GM19452 (cell line): ENCODE results near the gene CLINT1.
"Not testable (repeated sequence)": the region's sequence is repeated elsewhere in the genome, so short reads cannot be mapped to it uniquely, and the experiment has no call there.

ENCODE experiments used
- ATAC-seq: cut with Tn5 transposase; IDR thresholded peaks from one replicate; pipeline ENCODE4 v1.9.1; 2021; ENCODE audit not compliant: unreplicated experiment

Gene CLINT1

DNA sequence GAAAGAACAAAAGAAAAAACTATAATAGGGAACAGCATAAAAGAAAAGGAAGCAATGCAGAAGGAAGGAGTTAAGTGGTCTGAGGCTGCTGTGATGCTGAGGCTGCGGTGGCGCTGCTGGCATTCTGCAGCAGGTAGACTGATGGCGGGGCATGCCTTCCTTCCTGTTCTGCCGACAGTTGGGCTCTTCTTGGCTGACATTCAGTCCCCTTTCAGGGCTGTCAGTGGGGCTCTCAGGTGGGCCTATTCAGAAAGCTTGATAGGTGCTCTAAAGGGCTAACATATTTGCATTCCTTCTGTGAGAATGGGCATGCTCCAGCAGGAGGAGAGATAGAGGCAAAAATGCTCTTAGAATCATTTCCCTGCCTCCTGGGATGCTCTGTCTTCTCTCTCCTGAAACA, 5.1 kb upstream of the CLINT1 start:
- ATAC-seq, result no peak

DNA sequence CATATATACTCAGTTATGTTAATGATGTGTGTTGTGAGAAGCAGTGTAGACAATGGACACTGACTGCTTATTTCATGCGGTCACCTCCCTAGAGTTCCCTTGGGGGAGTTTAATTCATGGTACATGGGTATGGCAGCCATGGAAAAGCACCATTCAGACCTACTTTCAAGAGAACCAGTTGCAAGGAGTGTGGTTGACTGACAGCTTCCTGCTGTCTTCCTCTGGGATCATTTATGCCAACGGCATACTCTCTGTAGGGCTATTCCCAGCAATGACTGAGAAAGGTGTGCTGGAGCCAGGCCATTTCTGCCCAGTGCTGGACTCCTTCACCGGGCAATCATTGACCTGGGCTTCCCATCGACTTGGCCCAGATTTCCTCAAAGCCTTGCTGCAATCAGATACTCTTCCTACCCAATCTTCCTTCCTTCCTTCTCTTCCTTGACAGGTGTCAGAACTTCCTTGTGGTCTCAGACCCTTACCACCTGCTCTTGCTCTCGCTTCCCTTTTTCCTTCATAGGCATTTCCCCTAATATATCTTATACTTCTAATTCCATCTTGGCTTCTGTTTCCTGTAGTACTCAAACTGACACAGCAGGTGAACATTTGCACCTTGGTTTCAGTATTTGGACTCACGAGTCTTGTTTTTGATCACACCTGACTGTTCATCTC, 3.4 kb upstream of the CLINT1 start:
- ATAC-seq, result no peak

DNA sequence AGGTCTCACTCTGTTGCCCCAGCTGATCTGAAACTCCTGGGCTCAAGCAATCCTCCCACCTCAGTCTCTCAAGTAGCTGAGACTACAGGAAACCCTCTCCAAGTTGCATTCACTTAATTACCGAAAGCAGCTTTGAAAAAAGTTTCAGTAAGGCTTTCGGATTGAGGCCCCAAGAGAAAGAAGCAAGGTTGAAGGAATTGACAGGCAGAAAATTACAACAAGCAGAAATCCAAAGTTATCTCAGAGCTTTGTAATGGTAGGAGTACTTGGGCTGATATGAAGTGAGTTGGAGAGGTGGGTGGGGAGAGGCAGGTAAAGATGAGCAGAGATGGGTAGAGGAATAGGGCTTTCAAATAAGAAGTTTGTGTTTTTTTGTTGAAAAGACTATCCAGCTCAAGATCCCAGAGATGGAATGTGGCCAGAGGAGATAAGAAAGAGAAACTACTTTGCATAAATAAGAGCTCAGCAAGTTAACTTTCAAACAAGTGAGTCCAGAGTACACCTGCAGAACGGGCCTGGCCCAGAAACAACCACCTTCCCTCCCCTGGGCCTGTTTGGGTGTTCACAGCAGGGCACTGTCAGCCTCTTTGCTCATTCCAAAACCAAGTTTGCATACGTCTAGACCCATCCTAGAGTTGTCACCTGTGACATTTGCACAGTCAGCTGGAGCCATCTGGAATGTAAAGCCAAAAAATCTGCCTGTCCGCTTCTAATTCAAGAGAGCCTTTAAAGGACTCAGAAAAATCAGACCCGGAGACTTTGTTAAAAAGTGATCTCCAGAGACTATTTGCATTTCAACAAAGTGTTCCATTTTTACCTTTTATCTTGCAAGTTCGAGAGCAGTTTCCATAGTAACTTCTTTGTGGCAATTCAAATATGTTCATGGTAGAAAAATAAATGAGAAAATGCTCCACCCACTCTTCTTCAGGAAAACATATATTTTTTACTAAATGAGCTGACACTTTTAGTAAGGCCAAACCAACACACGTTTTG, 2.2 kb upstream of the CLINT1 start:
- ATAC-seq, result peak; percentile 68

DNA sequence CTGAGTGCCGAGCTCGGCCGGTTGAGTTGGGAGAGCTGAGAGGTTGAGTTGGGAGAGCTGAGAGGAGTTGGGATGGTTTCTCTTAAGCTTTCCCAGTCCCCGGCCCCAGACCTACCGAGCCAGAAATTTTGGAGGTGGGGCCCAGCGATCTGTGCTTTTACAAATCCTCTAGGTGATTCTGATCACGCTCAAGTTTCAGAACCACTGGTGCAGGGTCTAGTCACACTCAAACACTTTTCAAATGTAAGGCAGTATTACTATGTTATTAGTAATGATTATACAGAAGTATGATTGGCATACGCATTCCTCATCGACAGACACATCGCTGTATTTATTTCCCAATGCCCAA, 256 bp upstream of the CLINT1 start:
- ATAC-seq, result no peak

DNA sequence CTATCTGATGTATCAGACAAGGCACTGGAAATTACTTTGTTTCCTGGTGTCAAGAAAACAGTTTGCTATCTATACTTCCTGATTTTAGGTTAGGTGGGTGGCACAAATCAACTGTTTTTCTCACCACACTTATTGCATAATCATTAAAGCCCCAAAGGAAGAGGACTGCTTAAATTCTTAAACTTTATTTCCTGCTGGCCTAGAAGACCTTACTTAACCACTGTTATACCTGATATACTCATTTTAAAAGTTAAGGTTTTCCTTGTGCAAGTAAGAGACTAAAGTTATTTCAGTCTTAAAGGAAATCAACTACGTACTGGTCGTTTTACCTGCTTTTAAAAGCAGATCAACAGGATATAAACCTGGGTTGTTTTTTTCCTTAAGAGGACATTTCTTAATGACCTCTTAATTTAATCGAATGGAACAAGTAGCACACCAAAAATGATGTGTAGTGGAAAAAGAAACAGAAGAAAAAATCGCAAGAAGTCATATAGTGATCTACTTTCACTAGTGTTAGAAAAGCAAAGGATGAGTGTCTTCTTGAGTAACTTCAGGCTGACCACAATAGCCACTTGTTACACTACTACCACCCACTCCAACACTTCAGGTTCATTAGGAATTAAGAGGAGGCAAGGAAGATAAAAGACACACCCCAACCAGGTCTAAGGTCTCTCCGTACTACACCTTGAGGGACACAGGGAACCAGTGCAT, 974 bp downstream of the CLINT1 start:
- ATAC-seq, result no peak

DNA sequence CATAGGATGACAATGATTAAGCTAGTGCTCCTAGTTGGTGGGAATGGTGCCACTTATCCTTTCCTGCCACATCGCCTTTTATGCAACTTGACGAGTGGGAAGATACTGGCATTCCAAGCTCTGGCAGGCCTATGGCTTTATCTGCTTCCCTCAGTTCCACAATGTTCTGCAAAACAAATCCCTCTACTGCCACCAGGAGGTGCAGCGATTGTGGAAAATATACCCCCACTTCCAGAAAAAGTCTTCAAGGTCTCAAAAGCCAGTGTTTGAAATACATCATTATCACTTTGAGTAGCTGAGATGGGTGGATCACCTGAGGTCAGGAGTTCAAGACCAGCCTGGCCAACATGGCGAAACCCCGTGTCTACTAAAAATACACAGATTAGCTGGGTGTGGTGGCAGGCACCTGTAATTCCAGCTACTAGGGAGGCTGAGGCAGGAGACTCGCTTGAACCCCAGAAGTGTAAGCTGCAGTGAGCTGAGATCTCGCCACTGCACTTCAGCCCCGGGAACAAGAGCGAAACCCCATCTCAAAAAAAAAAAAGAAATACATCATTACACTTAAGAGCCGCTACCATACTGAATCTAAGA, 3.4 kb downstream of the CLINT1 start:
- no peak for ATAC-seq

DNA sequence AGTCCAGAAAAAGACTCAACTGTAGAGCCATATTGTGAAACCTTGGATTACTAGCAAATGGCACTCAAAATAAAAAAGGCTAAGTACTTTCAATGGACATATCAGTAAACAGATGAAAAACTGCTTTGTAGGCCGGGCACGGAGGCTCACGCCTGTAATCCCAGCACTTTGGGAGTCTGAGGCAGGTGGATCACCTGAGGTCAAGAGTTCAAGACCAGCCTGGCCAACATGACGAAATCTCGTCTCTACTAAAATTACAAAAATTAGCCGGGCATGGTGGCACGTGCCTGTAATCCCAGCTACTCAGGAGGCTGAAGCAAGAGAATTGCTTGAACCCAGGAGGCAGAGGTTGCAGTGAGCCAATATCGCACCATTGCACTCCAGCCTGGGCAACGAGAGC, 5.6 kb downstream of the CLINT1 start:
- not testable (repeated sequence) for ATAC-seq

DNA sequence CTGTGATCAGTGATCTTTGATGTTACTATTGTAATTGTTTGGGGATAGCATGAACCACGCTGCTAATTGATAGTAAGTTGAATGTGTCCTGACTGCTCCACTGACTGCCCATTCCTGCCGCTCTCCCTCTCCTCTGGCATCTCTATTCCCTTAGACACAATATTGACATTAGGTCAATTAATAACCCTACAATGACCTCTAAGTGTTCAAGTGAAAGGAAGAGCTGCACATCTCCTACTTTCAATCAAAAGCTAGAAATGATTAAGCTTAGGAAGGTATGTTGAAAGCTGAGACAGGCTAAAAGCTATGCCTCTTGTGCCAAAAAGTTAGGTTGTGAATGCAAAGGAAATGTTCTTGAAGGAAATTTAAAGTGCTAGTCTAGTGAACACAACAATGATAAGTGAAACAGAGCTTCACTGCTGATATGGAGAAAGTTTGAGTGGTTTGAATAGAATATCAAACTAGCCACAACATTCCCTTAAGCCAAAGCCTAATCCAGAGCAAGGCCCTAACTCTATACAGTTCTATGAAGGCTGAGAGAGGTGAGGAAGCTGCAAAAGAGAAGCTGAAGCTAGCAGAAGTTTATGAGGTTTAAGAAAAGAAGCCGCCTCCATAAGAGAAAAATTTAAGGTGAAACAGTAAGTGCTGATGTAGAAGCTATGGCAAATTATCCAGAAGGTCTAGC, 12.9 kb downstream of the CLINT1 start:
- ATAC-seq, result no peak

DNA sequence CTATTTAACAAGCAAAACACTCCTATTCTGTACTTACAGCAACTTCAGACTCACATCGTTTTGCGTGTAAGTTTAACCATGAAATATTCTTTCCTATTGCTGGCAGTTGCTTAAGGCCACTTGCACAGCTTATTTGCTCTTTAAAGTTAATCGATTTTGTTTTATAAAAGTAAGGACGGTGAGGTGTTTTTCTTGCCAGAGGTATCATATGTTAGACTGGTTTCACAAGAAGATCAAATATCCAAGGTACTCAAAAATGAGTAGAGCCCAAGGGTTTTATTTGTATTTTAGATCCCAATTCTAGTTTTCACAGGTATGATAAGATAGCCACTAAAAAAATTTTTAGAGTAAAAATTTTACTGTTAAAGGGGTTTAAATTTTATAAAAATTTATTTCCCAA, 16.2 kb downstream of the CLINT1 start:
- no peak for ATAC-seq

DNA sequence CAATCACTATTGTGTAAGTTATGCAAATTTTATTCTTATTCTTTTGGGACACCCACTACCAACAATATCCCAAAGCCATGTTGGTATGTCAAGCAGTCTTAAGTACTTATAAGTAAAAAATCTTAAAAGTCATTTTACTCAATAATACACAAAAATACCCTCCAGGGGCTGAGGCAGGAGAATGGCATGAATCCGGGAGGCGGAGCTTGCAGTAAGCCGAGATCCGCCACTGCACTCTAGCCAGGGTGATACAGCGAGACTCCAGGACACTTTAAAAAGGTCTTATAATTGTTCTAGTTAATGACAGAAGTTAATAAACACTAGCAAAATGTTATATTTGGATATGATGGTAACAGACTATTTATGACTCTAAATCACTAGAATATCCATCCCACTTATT, 16.8 kb downstream of the CLINT1 start:
- no peak for ATAC-seq

DNA sequence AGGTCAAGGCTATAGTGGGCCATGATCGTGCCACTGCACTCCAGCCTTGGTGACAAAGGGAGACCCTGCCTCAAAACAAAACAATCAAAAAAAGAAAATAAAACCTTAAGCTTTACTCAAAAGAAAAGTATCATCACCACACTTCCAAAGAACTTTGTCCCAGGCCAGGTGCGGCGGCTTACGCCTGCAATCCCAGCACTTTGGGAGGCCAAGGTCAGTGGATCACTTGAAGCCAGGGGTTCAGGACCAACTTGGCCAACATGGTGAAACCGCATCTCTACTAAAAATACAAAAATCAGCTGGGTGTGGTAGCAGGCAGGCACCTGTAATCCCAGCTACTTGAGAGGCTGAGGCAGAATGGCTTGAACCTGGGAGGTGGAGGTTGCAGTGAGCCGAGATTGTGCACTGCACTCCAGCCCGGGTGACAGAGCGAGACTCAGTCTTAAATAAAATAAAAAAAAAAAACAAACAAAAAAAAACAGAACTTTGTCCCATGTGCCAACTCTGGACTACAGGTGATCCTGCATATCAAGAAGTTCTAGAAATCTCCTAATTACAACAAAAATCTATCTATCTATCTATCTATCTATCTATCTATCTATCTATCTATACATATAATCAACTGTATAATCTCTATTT, 19.7 kb downstream of the CLINT1 start:
- ATAC-seq, result no peak

DNA sequence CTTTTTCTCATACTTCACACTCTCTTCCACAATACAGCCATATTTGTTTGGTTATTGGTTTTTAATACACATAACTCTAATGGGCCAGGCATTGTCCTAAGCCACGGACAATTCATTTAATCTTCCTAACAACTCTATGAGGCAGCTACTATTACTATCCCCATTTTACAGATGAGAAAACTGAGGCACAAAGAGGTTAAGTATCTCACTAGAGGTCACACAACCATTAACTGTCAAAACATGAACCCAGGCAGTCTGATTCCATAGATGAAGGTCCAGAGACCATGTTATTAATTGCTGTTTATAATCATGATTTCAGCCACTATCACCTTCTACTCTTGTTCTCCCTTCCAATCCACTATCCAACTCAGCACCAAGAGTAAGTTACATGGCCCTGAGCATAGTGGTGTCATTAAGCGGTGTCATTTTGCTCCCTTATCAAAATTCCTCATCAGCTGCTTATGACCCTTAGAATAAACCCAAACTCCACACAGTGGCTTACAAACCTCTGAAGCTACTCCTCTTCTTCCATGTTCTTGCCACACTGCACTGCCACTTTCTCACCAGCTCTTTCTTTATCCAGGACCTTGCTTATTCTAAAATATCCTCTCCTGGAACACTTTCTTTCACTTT, 22.7 kb downstream of the CLINT1 start:
- no peak for ATAC-seq

DNA sequence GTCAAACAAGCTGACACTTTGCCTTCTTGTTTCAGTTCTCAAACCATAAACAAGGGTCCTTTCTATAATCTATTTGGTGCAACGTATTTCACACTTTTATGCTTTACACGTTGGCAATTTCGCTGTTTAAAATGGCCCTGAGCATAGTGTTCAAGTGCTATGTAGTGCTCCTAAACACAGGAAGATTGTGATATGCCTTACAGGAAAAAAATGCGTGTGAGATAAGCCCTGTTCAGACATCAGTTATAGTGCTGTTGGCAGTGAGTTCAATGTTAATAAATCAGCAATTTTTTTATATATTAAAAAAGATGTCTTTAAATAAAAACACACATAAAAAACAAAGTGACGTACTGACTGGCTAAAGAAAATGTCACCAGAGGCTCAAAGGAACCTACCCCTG, 23.9 kb downstream of the CLINT1 start:
- no peak for ATAC-seq

DNA sequence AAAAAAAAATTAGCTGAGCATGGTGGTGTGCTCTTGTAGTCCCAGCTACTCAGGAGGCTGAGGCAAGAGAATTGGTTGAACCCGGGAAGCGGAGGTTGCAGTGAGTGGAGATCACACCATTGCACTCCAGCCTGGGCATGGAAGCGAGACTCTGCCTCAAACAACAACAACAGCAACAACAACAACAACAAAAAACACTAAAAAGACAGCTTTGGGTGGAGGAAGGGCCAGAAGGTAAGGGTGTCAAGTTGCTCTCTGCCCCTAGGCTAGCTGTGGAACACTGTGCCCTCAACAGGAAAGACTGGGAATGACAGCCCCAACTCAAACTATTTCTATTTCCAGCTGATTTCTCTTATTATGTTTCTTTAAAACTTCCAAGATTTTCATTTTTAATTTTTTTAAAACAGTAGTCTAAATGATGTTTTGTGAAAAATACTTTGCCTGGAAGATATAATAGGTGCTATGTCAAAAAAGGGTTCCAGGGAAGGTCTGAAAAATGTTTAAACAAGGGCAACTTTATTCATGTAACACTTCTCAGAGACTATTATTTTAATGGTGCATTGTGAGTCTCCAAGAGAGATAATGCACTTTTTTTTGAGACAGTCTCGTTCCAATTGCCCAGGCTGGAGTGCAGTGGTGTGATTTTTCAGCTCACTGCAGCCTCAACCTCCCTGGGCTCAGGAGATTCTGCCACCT, 29.9 kb downstream of the CLINT1 start:
- no peak for ATAC-seq

DNA sequence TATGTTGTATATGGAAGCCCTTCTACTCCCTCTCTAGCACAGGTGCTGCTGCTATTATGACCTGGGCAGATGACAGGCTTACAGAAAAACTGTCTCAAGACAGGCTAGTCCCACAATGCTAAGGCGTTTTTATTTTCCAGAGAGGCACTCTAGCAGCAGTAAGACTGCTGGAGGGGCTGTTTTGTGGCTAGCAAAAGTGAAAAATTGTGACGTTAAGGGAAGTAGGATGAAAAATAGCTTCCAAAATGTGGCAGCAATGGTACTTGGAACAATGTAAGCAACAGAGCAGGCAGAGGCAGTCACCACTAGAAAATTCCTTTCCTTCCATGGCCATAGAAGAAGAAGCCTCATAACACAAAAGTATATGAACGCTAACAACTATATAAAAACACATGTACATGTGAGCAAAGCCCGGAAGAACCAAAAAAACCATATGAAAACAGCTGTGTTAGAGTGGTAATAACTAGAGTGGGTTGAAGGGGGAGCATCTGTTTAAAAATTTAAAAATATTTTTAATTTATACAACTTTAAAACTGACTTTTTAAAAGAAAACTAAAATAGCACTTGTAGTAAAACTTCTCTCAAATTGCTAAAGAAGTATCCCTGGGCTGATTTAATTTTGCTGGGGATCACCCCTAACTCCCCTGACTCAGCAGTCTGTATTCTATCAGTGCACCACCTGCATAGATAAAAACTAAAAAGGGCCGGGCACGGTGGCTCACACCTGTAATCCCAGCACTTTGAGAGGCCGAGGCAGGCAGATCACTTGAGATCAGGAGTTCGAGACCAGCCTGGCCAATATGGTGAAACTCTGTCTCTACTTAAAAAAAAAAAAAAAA, 30.6 kb downstream of the CLINT1 start:
- ATAC-seq, result no peak

DNA sequence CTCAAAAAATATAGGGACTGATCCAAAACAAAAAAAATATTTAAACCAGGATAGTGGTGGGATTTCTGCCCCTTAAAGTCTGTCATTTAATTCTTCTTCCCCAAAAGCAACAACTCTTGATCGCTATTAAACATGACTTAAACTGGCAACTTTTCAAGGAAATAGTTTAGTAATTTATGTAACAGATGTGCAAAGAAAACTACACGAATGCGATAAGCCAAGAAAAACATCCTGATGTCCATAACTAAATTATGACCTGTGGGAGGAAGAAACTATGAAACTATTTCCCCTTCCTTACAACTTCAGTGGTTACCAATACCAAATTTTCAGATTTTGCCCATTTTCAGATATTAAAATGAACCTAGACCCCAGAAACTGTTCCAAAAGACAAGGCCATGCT, 31.5 kb downstream of the CLINT1 start:
- ATAC-seq, result no peak

DNA sequence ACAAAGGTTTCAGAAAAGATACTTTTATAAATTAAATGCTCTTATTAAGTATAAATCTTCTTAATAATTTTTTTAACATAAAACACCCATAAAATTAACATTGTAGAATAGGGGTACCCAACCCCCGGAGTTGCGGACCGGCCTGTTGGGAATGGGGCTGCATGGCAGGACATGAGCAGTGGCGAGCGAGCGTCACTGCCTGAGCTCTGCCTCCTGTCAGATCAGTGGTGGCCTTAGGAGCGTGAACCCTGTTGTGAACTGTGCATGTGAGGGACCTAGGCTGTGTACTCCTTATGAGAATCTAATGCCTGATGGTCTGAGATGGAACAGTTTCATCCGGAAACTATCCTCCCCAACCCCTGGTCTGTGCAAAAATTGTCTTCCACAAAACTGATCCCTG, 35.3 kb downstream of the CLINT1 start:
- no peak for ATAC-seq

DNA sequence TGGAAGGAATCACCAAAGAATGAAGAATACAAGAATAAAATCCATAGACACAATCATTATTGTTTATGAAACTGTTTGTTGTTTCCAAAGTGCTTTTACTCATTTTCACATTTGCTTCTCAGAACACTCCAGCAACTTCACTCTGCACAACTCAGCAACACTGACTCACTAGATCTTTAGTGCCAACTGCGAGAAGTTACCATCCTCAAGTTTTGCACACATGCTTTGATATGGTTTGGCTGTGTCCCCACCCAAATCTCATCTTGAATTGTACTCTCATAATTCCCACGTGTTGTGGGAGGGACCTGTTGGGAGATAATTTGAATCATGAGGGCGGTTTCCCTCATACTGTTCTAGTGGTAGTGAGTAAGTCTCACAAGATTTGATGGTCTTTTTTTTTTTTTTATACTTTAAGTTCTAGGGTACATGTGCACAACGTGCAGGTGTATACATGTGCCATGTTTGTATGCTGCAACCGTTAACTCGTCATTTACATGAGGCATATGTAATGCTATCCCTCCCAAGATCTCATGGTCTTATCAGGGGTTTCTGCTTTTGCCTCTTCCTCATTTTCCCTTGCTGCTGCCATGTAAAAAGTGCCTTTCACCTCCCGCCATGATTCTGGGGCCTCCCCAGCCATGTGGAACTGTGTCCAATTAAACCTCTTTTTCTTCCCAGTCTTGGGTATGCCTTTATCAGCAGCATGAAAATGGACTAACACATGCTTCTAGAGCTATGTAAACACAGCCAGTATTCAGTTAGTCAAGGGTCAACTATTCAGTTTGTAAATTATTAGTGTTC, 36.9 kb downstream of the CLINT1 start:
- ATAC-seq, result no peak
